MM.1S (cell line): ENCODE results near the gene GNPTAB.

Experiments
- EZH2 ChIP-seq: fragments of 300-600 bp; sonication (generic); optimal IDR thresholded peaks from 2 replicates; pipeline ENCODE3; 2017; ENCODE audit warnings: low read depth, mild to moderate bottlenecking, antibody characterized with exemption, low read length, mixed read lengths
- EZH2phosphoT487 ChIP-seq: fragments of 300-600 bp; sonication (generic); IDR thresholded peaks from 2 replicates; pipeline ENCODE4 v1.6.1; 2018; ENCODE audit warnings: antibody characterized with exemption, low read length
- TF ChIP-seq, protein P1 (sequence below): fragments of 300-600 bp; sonication (generic); IDR thresholded peaks from 2 replicates; pipeline ENCODE4 v1.5.1; 2016; ENCODE audit warnings: antibody characterized with exemption, low read length, mixed read lengths

GRCh38 chr12:101761781-101762180, 69.0 kb downstream of the GNPTAB start:
- TF ChIP-seq, protein P1, sequence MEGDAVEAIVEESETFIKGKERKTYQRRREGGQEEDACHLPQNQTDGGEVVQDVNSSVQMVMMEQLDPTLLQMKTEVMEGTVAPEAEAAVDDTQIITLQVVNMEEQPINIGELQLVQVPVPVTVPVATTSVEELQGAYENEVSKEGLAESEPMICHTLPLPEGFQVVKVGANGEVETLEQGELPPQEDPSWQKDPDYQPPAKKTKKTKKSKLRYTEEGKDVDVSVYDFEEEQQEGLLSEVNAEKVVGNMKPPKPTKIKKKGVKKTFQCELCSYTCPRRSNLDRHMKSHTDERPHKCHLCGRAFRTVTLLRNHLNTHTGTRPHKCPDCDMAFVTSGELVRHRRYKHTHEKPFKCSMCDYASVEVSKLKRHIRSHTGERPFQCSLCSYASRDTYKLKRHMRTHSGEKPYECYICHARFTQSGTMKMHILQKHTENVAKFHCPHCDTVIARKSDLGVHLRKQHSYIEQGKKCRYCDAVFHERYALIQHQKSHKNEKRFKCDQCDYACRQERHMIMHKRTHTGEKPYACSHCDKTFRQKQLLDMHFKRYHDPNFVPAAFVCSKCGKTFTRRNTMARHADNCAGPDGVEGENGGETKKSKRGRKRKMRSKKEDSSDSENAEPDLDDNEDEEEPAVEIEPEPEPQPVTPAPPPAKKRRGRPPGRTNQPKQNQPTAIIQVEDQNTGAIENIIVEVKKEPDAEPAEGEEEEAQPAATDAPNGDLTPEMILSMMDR = no peak
- TF ChIP-seq EZH2 = no peak
- TF ChIP-seq EZH2phosphoT487 = no peak
